ENCODE data around the gene L3MBTL2. TPM values are rescaled to one million over a fixed set of nuclear protein-coding genes. Genes with fewer than 3 reads are reported as not detected.

Gene L3MBTL2
- total and polyA plus RNA-seq, 2 of the 13 experiments (the other 11 are each of a cell fraction or from before 2014, with no cell fraction given) = 13.8 to 33.7 TPM

DNA sequence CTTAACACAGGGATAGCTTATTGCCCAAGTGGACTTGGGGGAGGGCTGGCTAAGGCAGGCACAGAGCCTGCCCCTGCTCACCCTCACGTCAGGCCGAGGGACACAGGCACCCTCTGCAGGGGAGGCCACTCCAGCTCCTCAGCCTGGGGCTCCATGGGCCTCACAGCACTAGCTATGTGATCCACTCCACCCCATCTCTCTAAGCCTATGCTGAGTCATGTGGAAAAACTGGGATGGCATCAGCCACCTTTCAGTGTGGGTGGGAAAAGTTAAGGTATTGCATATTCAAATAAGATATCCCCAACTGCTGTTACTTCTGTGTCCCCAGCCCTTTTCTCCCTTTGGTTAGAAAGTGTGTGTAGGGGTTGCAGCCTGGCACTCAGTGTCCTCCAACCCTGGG lies 58.6 kb downstream of the L3MBTL2 start (continued):
- no peak for TF ChIP-seq ZNF841 (CRISPR knock-in tag; IDR thresholded peaks at IDR 0.05; ENCODE audit: borderline replicate concordance)

DNA sequence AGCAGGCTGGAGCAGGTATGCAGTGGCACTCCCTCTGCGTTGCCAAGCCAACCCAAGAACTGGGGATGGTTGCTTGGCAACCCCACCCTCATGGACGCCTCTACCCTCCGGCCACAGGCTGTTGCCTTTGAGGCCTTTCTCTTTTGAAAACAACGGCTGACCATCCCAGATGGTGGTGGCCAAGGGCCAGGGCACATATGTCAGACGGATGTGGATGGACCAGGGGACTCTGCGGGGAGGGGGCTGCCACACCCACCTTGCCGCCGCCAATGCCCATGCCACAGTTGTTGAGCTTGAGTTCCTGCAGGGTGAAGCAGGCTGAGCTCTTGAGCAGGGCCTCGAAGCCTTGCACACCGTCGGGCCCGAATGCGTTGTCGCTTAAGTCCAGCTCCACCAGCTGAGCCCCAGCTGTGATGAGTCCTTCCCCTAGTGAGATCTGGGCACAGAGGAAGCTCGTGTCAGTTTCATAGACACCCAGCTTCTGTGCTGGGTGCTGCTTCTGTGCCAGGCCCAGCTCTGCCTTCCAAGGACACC lies 59.4 kb downstream of the L3MBTL2 start:
- Histone ChIP-seq H3K79me2 (ENCODE audit: insufficient read depth, low read length) (no peaks in the 10 kb centered on the region), H3K9ac (ENCODE audit: insufficient read depth, low read depth, low read length) (no peak overlapping the region), H3K9me3 (ENCODE audit: low read length) (no peaks in the 10 kb centered on the region), H3K4me2 (ENCODE audit: low read depth, low read length) (no peak overlapping the region), H3K27me3 (ENCODE audit: control insufficient read depth in 1 of 2, insufficient read depth in 2 of 2, low read length in 2 of 2) (no peaks in the 10 kb centered on the region), H3K4me1 (ENCODE audit: insufficient read depth, low read length) (no peaks in the 10 kb centered on the region), H2AFZ (ENCODE audit: low read length) (no peak overlapping the region), H3K4me3 (replicated peaks in 1 of 3; ENCODE audit: insufficient read depth in 1 of 3, low read depth in 2 of 3, low read length in 3 of 3) (no peak overlapping the region), H3K36me3 (replicated peaks in 1 of 2; ENCODE audit: control insufficient read depth in 1 of 2, insufficient read depth in 2 of 2, low read length in 2 of 2) (peaks cover 49 to 86% of the 10 kb centered on the region in 2 experiments), H3K27ac (ENCODE audit: extremely low read length, insufficient read depth, low read length) (no peak overlapping the region), H4K20me1 (ENCODE audit: insufficient read depth, low read length) (no peaks in the 10 kb centered on the region)
- WGBS (ENCODE audit: low lambda C conversion rate) = 100% methylated on average over 8 of the region's 15 CpGs
- ATAC-seq = no peak
- intact Hi-C loops (cut with micrococcal nuclease; ENCODE audit: unreplicated experiment) = no loop called here
- CTCF ChIA-PET (ENCODE audit: low intra/inter-chr PET ratio, low total read pairs) = no interaction called here
- no peak for DNase-seq (ENCODE audit: low spot score)
- in situ Hi-C loops (cut with HindIII; ENCODE audit: extremely low pct_ligation_motif_present, low pct_unique_long_range_greater_than_20kb) = no loop called here
- no TSS peak for BruUV-seq (replicated peaks)
- FAIRE-seq = no peak
- POLR2A ChIA-PET = no interaction called here
- TF ChIP-seq ZNF652 (CRISPR knock-in tag; IDR thresholded peaks at IDR 0.05; ENCODE audit: borderline replicate concordance, low read depth) = no peak
- no peak for TF ChIP-seq BORCS8-MEF2B (CRISPR knock-in tag; IDR thresholded peaks at IDR 0.05)
- TF ChIP-seq CENPX (CRISPR knock-in tag; IDR thresholded peaks at IDR 0.05) = no peak
- no peak for TF ChIP-seq ATRX (CRISPR knock-in tag; IDR thresholded peaks at IDR 0.05; ENCODE audit: borderline replicate concordance)
- TF ChIP-seq XRCC5 (optimal IDR thresholded peaks at IDR 0.05; ENCODE audit: low read length) = no peak
- TF ChIP-seq, protein P1, sequence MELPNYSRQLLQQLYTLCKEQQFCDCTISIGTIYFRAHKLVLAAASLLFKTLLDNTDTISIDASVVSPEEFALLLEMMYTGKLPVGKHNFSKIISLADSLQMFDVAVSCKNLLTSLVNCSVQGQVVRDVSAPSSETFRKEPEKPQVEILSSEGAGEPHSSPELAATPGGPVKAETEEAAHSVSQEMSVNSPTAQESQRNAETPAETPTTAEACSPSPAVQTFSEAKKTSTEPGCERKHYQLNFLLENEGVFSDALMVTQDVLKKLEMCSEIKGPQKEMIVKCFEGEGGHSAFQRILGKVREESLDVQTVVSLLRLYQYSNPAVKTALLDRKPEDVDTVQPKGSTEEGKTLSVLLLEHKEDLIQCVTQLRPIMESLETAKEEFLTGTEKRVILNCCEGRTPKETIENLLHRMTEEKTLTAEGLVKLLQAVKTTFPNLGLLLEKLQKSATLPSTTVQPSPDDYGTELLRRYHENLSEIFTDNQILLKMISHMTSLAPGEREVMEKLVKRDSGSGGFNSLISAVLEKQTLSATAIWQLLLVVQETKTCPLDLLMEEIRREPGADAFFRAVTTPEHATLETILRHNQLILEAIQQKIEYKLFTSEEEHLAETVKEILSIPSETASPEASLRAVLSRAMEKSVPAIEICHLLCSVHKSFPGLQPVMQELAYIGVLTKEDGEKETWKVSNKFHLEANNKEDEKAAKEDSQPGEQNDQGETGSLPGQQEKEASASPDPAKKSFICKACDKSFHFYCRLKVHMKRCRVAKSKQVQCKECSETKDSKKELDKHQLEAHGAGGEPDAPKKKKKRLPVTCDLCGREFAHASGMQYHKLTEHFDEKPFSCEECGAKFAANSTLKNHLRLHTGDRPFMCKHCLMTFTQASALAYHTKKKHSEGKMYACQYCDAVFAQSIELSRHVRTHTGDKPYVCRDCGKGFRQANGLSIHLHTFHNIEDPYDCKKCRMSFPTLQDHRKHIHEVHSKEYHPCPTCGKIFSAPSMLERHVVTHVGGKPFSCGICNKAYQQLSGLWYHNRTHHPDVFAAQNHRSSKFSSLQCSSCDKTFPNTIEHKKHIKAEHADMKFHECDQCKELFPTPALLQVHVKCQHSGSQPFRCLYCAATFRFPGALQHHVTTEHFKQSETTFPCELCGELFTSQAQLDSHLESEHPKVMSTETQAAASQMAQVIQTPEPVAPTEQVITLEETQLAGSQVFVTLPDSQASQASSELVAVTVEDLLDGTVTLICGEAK (IDR thresholded peaks at IDR 0.05) = no peak
- TF ChIP-seq, protein P1 (CRISPR knock-in tag; IDR thresholded peaks at IDR 0.05) = no peak
- TF ChIP-seq, protein P2, sequence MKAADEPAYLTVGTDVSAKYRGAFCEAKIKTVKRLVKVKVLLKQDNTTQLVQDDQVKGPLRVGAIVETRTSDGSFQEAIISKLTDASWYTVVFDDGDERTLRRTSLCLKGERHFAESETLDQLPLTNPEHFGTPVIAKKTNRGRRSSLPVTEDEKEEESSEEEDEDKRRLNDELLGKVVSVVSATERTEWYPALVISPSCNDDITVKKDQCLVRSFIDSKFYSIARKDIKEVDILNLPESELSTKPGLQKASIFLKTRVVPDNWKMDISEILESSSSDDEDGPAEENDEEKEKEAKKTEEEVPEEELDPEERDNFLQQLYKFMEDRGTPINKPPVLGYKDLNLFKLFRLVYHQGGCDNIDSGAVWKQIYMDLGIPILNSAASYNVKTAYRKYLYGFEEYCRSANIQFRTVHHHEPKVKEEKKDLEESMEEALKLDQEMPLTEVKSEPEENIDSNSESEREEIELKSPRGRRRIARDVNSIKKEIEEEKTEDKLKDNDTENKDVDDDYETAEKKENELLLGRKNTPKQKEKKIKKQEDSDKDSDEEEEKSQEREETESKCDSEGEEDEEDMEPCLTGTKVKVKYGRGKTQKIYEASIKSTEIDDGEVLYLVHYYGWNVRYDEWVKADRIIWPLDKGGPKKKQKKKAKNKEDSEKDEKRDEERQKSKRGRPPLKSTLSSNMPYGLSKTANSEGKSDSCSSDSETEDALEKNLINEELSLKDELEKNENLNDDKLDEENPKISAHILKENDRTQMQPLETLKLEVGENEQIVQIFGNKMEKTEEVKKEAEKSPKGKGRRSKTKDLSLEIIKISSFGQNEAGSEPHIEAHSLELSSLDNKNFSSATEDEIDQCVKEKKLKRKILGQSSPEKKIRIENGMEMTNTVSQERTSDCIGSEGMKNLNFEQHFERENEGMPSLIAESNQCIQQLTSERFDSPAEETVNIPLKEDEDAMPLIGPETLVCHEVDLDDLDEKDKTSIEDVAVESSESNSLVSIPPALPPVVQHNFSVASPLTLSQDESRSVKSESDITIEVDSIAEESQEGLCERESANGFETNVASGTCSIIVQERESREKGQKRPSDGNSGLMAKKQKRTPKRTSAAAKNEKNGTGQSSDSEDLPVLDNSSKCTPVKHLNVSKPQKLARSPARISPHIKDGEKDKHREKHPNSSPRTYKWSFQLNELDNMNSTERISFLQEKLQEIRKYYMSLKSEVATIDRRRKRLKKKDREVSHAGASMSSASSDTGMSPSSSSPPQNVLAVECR (CRISPR knock-in tag; IDR thresholded peaks at IDR 0.05; ENCODE audit: borderline replicate concordance) = no peak
- no peak for TF ChIP-seq KDM4B (CRISPR knock-in tag; IDR thresholded peaks at IDR 0.05)
